CD14-positive monocyte (primary cell): ENCODE results near the gene TMTC2. TPM values are rescaled to one million over a fixed set of nuclear protein-coding genes. Genes with fewer than 3 reads are reported as not detected.

ENCODE experiments used
- DNase-seq, 3 donors: peaks; one replicate each; pipeline ENCODE4 v3.0.0-alpha.2; 2011 to 2022
- H2AFZ ChIP-seq: 2 replicates; pipeline ENCODE4 v1.6.0; 2012; ENCODE audit warnings: mild to moderate bottlenecking, low read depth, low read length, inconsistent platforms; ENCODE audit not compliant: insufficient read depth, poor library complexity, severe bottlenecking
- H3K27ac ChIP-seq, 2 donors: 1 replicate in 1 of 2; 2 replicates in 1 of 2; pipeline ENCODE4 v1.5.1; 2012 to 2013; ENCODE audit warnings: low read length in 2 of 2, control low read depth in 1 of 2, inconsistent platforms in 1 of 2, low read depth in 1 of 2, mild to moderate bottlenecking in 1 of 2
- H3K27me3 ChIP-seq, 2 donors: one replicate each; pipeline versions ENCODE4 v1.6.0 to v1.6.1; 2011 to 2013; ENCODE audit warnings: low read length in 2 of 2; ENCODE audit not compliant: control insufficient read depth in 2 of 2, insufficient read depth in 2 of 2
- H3K36me3 ChIP-seq, 2 donors: replicated peaks in 1 of 2; 1 replicate in 1 of 2; 2 replicates in 1 of 2; pipeline versions ENCODE4 v1.5.1 to v1.6.1; 2012 to 2013; ENCODE audit warnings: low read length in 2 of 2, control low read depth in 1 of 2, inconsistent platforms in 1 of 2, mild to moderate bottlenecking in 1 of 2; ENCODE audit not compliant: insufficient read depth in 2 of 2, control insufficient read depth in 1 of 2
- H3K4me1 ChIP-seq, 2 donors: 1 replicate in 1 of 2; 2 replicates in 1 of 2; pipeline versions ENCODE4 v1.5.1 to v1.6.1; 2012 to 2013; ENCODE audit warnings: low read length in 2 of 2, control low read depth in 1 of 2, inconsistent platforms in 1 of 2, mild to moderate bottlenecking in 1 of 2, moderate library complexity in 1 of 2; ENCODE audit not compliant: insufficient read depth in 2 of 2, control insufficient read depth in 1 of 2
- H3K4me2 ChIP-seq: replicated peaks from 2 replicates; pipeline ENCODE3; 2012; ENCODE audit warnings: low read length, moderate library complexity, mild to moderate bottlenecking; ENCODE audit not compliant: poor library complexity, severe bottlenecking; ENCODE audit errors: extremely low read depth
- H3K4me3 ChIP-seq, 3 experiments: fragments of 200-600 bp in 1 of 3; sonication (generic) in 1 of 3; replicated peaks in 1 of 3; 1 replicate in 2 of 3; 2 replicates in 1 of 3; pipeline ENCODE4 v1.5.1; 2011 to 2013; ENCODE audit warnings: low read length in 3 of 3, mild to moderate bottlenecking in 3 of 3, control low read depth in 2 of 3, low read depth in 2 of 3, inconsistent platforms in 1 of 3, moderate library complexity in 1 of 3
- H3K79me2 ChIP-seq: 2 replicates; pipeline ENCODE4 v1.6.0; 2012; ENCODE audit warnings: mild to moderate bottlenecking, control low read depth, inconsistent platforms, low read length, moderate library complexity; ENCODE audit not compliant: insufficient read depth
- H3K9ac ChIP-seq: 2 replicates; pipeline ENCODE4 v1.6.0; 2017; ENCODE audit warnings: low read length, mild to moderate bottlenecking; ENCODE audit not compliant: insufficient read depth, poor library complexity, severe bottlenecking
- H3K9me3 ChIP-seq, 2 donors: replicated peaks in 1 of 2; 1 replicate in 1 of 2; 2 replicates in 1 of 2; pipeline versions ENCODE4 v1.5.1 to v1.6.1; 2012 to 2013; ENCODE audit warnings: low read length in 2 of 2, control low read depth in 1 of 2; ENCODE audit not compliant: control insufficient read depth in 1 of 2, insufficient read depth in 1 of 2
- H4K20me1 ChIP-seq: 2 replicates; pipeline ENCODE4 v1.6.0; 2012; ENCODE audit warnings: mild to moderate bottlenecking, low read length, control low read depth, moderate library complexity; ENCODE audit not compliant: insufficient read depth
- H3K27ac Mint-ChIP-seq, 7 donors: one replicate each; pipeline ENCODE4 v1.8.0; 2020; ENCODE audit warnings: mild to moderate bottlenecking in 7 of 7, mixed read lengths in 7 of 7, moderate library complexity in 6 of 7, inconsistent platforms in 2 of 7
- H3K27me3 Mint-ChIP-seq, 3 donors: one replicate each; pipeline ENCODE4 v1.8.0; 2021 to 2022; ENCODE audit warnings: low read depth in 3 of 3, mild to moderate bottlenecking in 3 of 3, mixed read lengths in 3 of 3, moderate library complexity in 3 of 3, inconsistent platforms in 1 of 3
- H3K36me3 Mint-ChIP-seq, 2 donors: one replicate each; pipeline ENCODE4 v1.8.0; 2020; ENCODE audit warnings: mixed read lengths in 2 of 2, inconsistent platforms in 1 of 2, mild to moderate bottlenecking in 1 of 2
- H3K4me1 Mint-ChIP-seq: one replicate; pipeline ENCODE4 v1.8.0; 2020; ENCODE audit warnings: mild to moderate bottlenecking, mixed read lengths
- H3K4me3 Mint-ChIP-seq, 2 donors: one replicate each; pipeline ENCODE4 v1.8.0; 2020; ENCODE audit warnings: mild to moderate bottlenecking in 2 of 2, mixed read lengths in 2 of 2, moderate library complexity in 1 of 2
- H3K9me3 Mint-ChIP-seq, 7 donors: one replicate each; pipeline ENCODE4 v1.8.0; 2020 to 2022; ENCODE audit warnings: mixed read lengths in 7 of 7, mild to moderate bottlenecking in 6 of 7, moderate library complexity in 6 of 7, inconsistent platforms in 2 of 7
- CTCF ChIP-seq: fragments of 200-600 bp; IDR thresholded peaks from one replicate; pipeline ENCODE4 v1.8.0; 2022; ENCODE audit warnings: antibody characterized with exemption, mild to moderate bottlenecking
- WGBS: methylation state at CpG from one replicate; pipeline ENCODE4 v1.1.5; 2013; ENCODE audit warnings: missing lambda C conversion rate; ENCODE audit not compliant: insufficient coverage; 5-methylcytosine and 5-hydroxymethylcytosine counted together
- intact Hi-C, 2 donors: fragments of 100-400 bp; cut with micrococcal nuclease; formaldehyde crosslinking; loops; one replicate each; pipeline versions ENCODE4 v1.15.0 to v1.15.1; 2023
- polyA plus RNA-seq, 3 donors: library from polyadenylated mRNA; depleted of rRNA in 1 of 3; unstranded in 2 of 3; stranded (reverse) in 1 of 3; fragments of 300-500 nt in 2 of 3; fragments of >200 nt in 1 of 3; fragmentation: Illumina TruSeq in 2 of 3; gene quantifications; 1 replicate in 2 of 3; 2 replicates in 1 of 3; pipeline ENCODE4 v1.2.3, GENCODE V29; 2012 to 2021

The TMTC2 gene
- polyA plus RNA-seq, 3 donors = 2.5 to 15.7 (median 3.3) TPM

GRCh38 chr12:83052890-83053541, 366.3 kb downstream of the TMTC2 start:
- no peaks in the 10 kb centered on the region for H3K79me2 ChIP-seq
- no peaks in the 10 kb centered on the region for H3K27me3 ChIP-seq
- no peak overlapping the region for H3K4me3 ChIP-seq
- H3K27ac ChIP-seq = no peak overlapping the region
- Mint-ChIP-seq H3K36me3 (peaks cover 57% of the 10 kb centered on the region in 2 donors), H3K4me3 (no peak overlapping the region), H3K27ac (no peak overlapping the region), H3K9me3 (peaks cover 0 to 3% (median 2%) of the 10 kb centered on the region in 7 donors), H3K4me1 (no peaks in the 10 kb centered on the region), H3K27me3 (no peaks in the 10 kb centered on the region)
- no peak overlapping the region for H3K4me2 ChIP-seq
- intact Hi-C loops = no loop called here
- no peaks in the 10 kb centered on the region for H3K9me3 ChIP-seq
- no peak for DNase-seq
- H3K9ac ChIP-seq = no peak overlapping the region
- no peaks in the 10 kb centered on the region for H4K20me1 ChIP-seq
- H3K4me1 ChIP-seq = no peaks in the 10 kb centered on the region
- TF ChIP-seq CTCF = no peak
- H3K36me3 ChIP-seq = peaks cover 22 to 60% of the 10 kb centered on the region in 2 donors
- no peak overlapping the region for H2AFZ ChIP-seq
- WGBS = 17% methylated on average over 1 of the region's 4 CpGs

GRCh38 chr12:83057436-83057835, 370.7 kb downstream of the TMTC2 start:
- peaks cover 10 to 43% of the 10 kb centered on the region in 2 donors for H3K36me3 ChIP-seq
- Mint-ChIP-seq H3K27ac (no peak overlapping the region), H3K9me3 (peaks cover 0 to 2% (median 0%) of the 10 kb centered on the region in 7 donors), H3K4me3 (no peak overlapping the region), H3K36me3 (peaks cover 44 to 55% of the 10 kb centered on the region in 2 donors), H3K27me3 (peaks cover 0 to 2% (median 0%) of the 10 kb centered on the region in 3 donors), H3K4me1 (peaks cover 10% of the 10 kb centered on the region)
- peaks cover 5 to 11% of the 10 kb centered on the region in 2 donors for H3K4me1 ChIP-seq
- H2AFZ ChIP-seq = no peak overlapping the region
- no peaks in the 10 kb centered on the region for H3K9me3 ChIP-seq
- H4K20me1 ChIP-seq = no peaks in the 10 kb centered on the region
- H3K27ac ChIP-seq = no peak overlapping the region
- no peak overlapping the region for H3K4me2 ChIP-seq
- intact Hi-C loops = no loop called here
- no peak for TF ChIP-seq CTCF
- no peak for DNase-seq
- H3K4me3 ChIP-seq = no peak overlapping the region
- no peaks in the 10 kb centered on the region for H3K79me2 ChIP-seq
- no peaks in the 10 kb centered on the region for H3K27me3 ChIP-seq
- no peak overlapping the region for H3K9ac ChIP-seq
- whole genome bisulfite sequencing = no CpG with 5 or more reads among the region's 1 CpG
